ENCODE measurements around the gene SHLD3. TPM values are rescaled to one million over a fixed set of nuclear protein-coding genes. Genes with fewer than 3 reads are reported as not detected.

Gene SHLD3
- total and polyA plus RNA-seq, 9 of the 15 experiments (the other 6 are each of a cell fraction or from before 2014, with no cell fraction given), result 3.0 to 14.5 (median 8.6) TPM

DNA sequence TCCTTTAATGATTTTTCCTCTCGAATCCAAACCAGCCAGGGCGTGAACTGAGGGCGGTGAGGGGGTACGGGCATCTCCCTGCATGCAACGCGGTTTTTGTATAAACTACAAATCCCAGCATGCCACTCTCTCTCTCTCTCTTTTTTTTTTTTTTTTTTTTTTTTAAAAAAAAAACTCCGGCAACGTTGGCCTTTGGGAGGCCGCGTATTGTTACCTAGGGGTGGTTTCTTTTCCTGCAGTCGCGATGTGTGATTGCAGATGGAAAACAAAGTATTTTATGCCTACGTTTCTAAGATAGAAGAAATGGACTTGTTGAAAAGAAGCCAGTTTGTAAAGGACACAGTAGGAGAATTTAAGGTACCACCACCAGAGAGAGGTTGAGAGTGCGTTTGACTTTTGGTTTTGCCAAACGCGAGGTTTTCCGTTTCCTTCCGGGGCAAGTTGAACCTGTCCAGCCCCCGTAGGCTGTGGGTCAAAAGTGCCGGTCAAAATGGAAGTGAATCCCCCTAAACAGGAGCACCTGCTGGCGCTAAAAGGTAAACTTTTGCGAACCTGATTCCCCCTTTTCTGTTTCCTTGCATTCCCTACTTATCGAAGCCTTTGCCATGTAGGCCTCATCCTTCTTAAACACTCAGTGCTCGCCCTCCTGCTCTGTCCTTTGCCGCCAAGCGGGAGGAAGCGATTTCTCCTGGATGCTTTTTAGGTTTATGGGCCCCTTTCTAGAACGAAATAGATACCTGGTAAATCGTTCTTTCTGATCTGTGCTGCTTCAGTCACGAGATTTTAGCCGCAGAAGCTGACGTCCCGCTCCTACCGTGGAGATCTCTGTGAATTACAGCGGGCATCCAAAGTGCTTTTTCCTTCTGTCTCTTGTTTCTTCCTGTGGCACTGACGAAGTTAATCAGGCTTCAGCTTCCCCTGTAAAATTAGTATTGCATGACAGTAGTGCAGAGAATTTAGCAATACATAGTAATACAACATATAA, at the start of gene SHLD3, which contains the start of gene TRAPPC13 (continued):
- no peak; the same call in 1 of the 2 replicates for TF ChIP-seq NBN (IDR thresholded peaks at IDR 0.05; ENCODE audit: low read depth)
- TF ChIP-seq ZNF253 (CRISPR knock-in tag; conservative IDR thresholded peaks at IDR 0.05), result no peak
- no peak for TF ChIP-seq TGIF2 (CRISPR knock-in tag; IDR thresholded peaks at IDR 0.05)
- TF ChIP-seq ZNF224 (CRISPR knock-in tag; IDR thresholded peaks at IDR 0.05), result no peak
- no peak for TF ChIP-seq HEY1 (CRISPR knock-in tag; IDR thresholded peaks at IDR 0.05; ENCODE audit: borderline replicate concordance)
- TF ChIP-seq BCOR (IDR thresholded peaks at IDR 0.05), result no peak
- no peak for TF ChIP-seq FOXJ3 (CRISPR knock-in tag; IDR thresholded peaks at IDR 0.05)
- no peak for TF ChIP-seq SRSF3 (IDR thresholded peaks at IDR 0.05; ENCODE audit: insufficient read depth, low read length)
- TF ChIP-seq SAFB2 (IDR thresholded peaks at IDR 0.05; ENCODE audit: borderline replicate concordance, low read depth, low read length, severe bottlenecking), result no peak
- no peak for TF ChIP-seq EGR1 (conservative IDR thresholded peaks at IDR 0.05)
- TF ChIP-seq HIVEP1 (CRISPR knock-in tag; IDR thresholded peaks at IDR 0.05), result 0 out of 2 replicates have a peak, but pooled peaks have one; percentile 9
- TF ChIP-seq POLR3G (IDR thresholded peaks at IDR 0.05; ENCODE audit: extremely low read depth, insufficient read length, insufficient replicate concordance), result no peak
- no peak for TF ChIP-seq SMAD1 (IDR thresholded peaks at IDR 0.05; ENCODE audit: low read depth, low read length, partially characterized antibody)
- TF ChIP-seq ERF (CRISPR knock-in tag; IDR thresholded peaks at IDR 0.05), result no peak
- TF ChIP-seq MCM7 (IDR thresholded peaks at IDR 0.05), result no peak
- TF ChIP-seq, protein P1, sequence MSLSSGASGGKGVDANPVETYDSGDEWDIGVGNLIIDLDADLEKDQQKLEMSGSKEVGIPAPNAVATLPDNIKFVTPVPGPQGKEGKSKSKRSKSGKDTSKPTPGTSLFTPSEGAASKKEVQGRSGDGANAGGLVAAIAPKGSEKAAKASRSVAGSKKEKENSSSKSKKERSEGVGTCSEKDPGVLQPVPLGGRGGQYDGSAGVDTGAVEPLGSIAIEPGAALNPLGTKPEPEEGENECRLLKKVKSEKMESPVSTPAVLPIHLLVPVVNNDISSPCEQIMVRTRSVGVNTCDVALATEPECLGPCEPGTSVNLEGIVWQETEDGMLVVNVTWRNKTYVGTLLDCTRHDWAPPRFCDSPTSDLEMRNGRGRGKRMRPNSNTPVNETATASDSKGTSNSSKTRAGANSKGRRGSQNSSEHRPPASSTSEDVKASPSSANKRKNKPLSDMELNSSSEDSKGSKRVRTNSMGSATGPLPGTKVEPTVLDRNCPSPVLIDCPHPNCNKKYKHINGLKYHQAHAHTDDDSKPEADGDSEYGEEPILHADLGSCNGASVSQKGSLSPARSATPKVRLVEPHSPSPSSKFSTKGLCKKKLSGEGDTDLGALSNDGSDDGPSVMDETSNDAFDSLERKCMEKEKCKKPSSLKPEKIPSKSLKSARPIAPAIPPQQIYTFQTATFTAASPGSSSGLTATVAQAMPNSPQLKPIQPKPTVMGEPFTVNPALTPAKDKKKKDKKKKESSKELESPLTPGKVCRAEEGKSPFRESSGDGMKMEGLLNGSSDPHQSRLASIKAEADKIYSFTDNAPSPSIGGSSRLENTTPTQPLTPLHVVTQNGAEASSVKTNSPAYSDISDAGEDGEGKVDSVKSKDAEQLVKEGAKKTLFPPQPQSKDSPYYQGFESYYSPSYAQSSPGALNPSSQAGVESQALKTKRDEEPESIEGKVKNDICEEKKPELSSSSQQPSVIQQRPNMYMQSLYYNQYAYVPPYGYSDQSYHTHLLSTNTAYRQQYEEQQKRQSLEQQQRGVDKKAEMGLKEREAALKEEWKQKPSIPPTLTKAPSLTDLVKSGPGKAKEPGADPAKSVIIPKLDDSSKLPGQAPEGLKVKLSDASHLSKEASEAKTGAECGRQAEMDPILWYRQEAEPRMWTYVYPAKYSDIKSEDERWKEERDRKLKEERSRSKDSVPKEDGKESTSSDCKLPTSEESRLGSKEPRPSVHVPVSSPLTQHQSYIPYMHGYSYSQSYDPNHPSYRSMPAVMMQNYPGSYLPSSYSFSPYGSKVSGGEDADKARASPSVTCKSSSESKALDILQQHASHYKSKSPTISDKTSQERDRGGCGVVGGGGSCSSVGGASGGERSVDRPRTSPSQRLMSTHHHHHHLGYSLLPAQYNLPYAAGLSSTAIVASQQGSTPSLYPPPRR (CRISPR knock-in tag; IDR thresholded peaks at IDR 0.05; ENCODE audit: borderline replicate concordance), result no peak
- TF ChIP-seq CSDE1 (IDR thresholded peaks at IDR 0.05), result no peak
- TF ChIP-seq, protein P2, sequence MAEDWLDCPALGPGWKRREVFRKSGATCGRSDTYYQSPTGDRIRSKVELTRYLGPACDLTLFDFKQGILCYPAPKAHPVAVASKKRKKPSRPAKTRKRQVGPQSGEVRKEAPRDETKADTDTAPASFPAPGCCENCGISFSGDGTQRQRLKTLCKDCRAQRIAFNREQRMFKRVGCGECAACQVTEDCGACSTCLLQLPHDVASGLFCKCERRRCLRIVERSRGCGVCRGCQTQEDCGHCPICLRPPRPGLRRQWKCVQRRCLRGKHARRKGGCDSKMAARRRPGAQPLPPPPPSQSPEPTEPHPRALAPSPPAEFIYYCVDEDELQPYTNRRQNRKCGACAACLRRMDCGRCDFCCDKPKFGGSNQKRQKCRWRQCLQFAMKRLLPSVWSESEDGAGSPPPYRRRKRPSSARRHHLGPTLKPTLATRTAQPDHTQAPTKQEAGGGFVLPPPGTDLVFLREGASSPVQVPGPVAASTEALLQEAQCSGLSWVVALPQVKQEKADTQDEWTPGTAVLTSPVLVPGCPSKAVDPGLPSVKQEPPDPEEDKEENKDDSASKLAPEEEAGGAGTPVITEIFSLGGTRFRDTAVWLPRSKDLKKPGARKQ (CRISPR knock-in tag; IDR thresholded peaks at IDR 0.05), result no peak
- TF ChIP-seq RBM15 (IDR thresholded peaks at IDR 0.05; ENCODE audit: insufficient read depth, low read length), result no peak
- TF ChIP-seq, protein P3, sequence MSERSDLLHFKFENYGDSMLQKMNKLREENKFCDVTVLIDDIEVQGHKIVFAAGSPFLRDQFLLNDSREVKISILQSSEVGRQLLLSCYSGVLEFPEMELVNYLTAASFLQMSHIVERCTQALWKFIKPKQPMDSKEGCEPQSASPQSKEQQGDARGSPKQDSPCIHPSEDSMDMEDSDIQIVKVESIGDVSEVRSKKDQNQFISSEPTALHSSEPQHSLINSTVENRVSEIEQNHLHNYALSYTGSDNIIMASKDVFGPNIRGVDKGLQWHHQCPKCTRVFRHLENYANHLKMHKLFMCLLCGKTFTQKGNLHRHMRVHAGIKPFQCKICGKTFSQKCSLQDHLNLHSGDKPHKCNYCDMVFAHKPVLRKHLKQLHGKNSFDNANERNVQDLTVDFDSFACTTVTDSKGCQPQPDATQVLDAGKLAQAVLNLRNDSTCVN (CRISPR knock-in tag; IDR thresholded peaks at IDR 0.05), result no peak
- TF ChIP-seq YBX1 (IDR thresholded peaks at IDR 0.05), result no peak
- no peak for TF ChIP-seq U2AF2 (optimal IDR thresholded peaks at IDR 0.05; ENCODE audit: low read depth, low read length)

Measured in K562 (cell line).